ENCODE results near the gene TSNAXIP1.

The TSNAXIP1 gene

GRCh38 chr16:67807148-67807682 lies 526 bp downstream of the TSNAXIP1 start:
- Histone ChIP-seq H3K79me2 (ENCODE audit: control insufficient read depth, insufficient read depth, low read length, unreplicated experiment) (peaks cover 20% of the 10 kb centered on the region), H3K27me3 (ENCODE audit: insufficient read depth, low read length) (no peaks in the 10 kb centered on the region), H2AFZ (ENCODE audit: low read length, unreplicated experiment) (peak overlapping the region; percentile 67), H3K4me3 (ENCODE audit: low read depth, low read length) (peak overlapping the region; percentile 95), H3K4me1 (ENCODE audit: control insufficient read depth, insufficient read depth, low read length, unreplicated experiment) (peaks cover 10% of the 10 kb centered on the region), H3K27ac (ENCODE audit: low read depth, low read length) (no peak overlapping the region), H3K36me3 (ENCODE audit: insufficient read depth, low read length) (peaks cover 8% of the 10 kb centered on the region)

GRCh38 chr16:67811899-67812298 lies 5.2 kb downstream of the TSNAXIP1 start:
- H3K4me3 ChIP-seq (ENCODE audit: low read depth, low read length), result no peak overlapping the region
- H3K27ac ChIP-seq (ENCODE audit: low read depth, low read length), result no peak overlapping the region
- H3K79me2 ChIP-seq (ENCODE audit: control insufficient read depth, insufficient read depth, low read length, unreplicated experiment), result no peaks in the 10 kb centered on the region
- H3K4me1 ChIP-seq (ENCODE audit: control insufficient read depth, insufficient read depth, low read length, unreplicated experiment), result peaks cover 4% of the 10 kb centered on the region
- H3K27me3 ChIP-seq (ENCODE audit: insufficient read depth, low read length), result no peaks in the 10 kb centered on the region
- no peak overlapping the region for H2AFZ ChIP-seq (ENCODE audit: low read length, unreplicated experiment)
- no peaks in the 10 kb centered on the region for H3K36me3 ChIP-seq (ENCODE audit: insufficient read depth, low read length)

DNA sequence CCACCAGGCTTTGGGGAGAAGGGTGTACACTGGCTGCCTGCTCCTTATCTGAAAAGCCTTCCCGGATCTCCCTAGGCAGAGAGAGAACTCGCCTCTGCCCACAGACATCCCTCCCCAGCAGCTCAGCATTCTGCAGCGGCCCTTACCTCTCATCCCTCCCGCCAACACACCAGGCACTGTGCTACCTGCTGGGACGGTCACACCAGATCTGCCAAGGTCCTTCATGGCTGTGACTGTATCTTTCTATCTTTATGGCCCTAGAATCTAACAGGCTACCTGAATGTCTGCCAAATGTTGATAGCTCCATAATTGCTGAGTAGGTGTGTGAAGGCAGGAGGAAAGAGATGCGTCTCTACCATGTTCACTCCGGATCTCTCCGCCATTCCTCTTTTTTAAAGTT lies 7.9 kb downstream of the TSNAXIP1 start:
- Histone ChIP-seq H3K27ac (ENCODE audit: low read depth, low read length) (no peak overlapping the region), H3K79me2 (ENCODE audit: control insufficient read depth, insufficient read depth, low read length, unreplicated experiment) (no peaks in the 10 kb centered on the region), H2AFZ (ENCODE audit: low read length, unreplicated experiment) (no peak overlapping the region), H3K36me3 (ENCODE audit: insufficient read depth, low read length) (no peaks in the 10 kb centered on the region), H3K4me3 (ENCODE audit: low read depth, low read length) (no peak overlapping the region), H3K27me3 (ENCODE audit: insufficient read depth, low read length) (no peaks in the 10 kb centered on the region), H3K4me1 (ENCODE audit: control insufficient read depth, insufficient read depth, low read length, unreplicated experiment) (no peaks in the 10 kb centered on the region)

DNA sequence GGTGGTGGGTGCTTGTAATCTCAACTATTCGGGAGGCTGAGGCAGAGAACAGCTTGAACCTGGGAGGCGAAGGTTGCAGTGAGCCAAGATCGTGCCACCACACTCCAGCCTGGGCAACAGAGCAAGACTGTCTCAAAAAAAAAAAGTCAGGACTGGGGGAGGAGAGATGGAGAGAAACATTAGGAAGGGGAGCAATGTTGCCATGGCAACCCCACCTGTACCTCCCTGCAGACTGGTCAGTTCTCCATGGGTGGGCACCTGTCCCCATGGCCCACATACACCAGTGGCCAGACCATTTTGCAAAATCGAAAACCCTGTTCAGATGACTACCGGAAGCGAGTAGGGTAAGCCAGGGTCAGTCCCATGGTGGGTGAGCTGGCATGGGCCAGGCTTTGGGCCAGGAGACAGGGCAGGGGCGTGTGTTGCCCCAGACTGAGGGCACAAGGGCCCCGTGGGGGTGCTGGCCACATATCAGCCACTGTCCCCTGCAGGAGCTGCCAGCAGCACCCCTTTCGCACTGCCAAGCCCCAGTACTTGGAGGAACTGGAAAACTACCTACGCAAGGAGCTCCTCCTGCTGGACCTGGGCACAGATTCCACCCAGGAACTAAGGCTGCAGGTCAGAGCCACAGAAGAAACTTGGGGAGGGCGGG lies 14.0 kb downstream of the TSNAXIP1 start:
- H3K4me1 ChIP-seq (ENCODE audit: control insufficient read depth, insufficient read depth, low read length, unreplicated experiment), result no peaks in the 10 kb centered on the region
- no peak overlapping the region for H3K27ac ChIP-seq (ENCODE audit: low read depth, low read length)
- no peak overlapping the region for H3K4me3 ChIP-seq (ENCODE audit: low read depth, low read length)
- no peaks in the 10 kb centered on the region for H3K36me3 ChIP-seq (ENCODE audit: insufficient read depth, low read length)
- H2AFZ ChIP-seq (ENCODE audit: low read length, unreplicated experiment), result no peak overlapping the region
- no peaks in the 10 kb centered on the region for H3K79me2 ChIP-seq (ENCODE audit: control insufficient read depth, insufficient read depth, low read length, unreplicated experiment)
- no peaks in the 10 kb centered on the region for H3K27me3 ChIP-seq (ENCODE audit: insufficient read depth, low read length)

DNA sequence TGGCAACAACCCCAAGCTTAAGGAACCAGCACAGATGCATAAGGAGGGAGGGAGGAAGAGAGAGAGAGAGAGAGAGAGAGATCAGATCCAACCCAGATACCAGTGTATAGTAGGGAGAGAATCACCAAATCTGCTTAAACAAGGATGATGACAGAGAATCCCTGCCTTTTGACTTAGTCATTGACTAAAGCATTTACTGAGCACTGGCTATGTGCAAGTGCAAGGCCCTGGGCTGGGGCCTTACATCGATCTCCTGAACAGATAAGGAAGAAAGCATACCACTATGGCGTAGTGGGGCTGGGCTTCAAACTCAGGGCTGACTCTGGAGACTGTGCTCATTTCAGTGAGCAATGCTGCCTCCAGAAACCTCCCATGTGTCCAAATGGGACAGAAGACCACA lies 15.8 kb downstream of the TSNAXIP1 start:
- Histone ChIP-seq H3K79me2 (ENCODE audit: control insufficient read depth, insufficient read depth, low read length, unreplicated experiment) (no peaks in the 10 kb centered on the region), H3K27ac (ENCODE audit: low read depth, low read length) (no peak overlapping the region), H3K36me3 (ENCODE audit: insufficient read depth, low read length) (no peaks in the 10 kb centered on the region), H2AFZ (ENCODE audit: low read length, unreplicated experiment) (no peak overlapping the region), H3K27me3 (ENCODE audit: insufficient read depth, low read length) (no peaks in the 10 kb centered on the region), H3K4me1 (ENCODE audit: control insufficient read depth, insufficient read depth, low read length, unreplicated experiment) (no peaks in the 10 kb centered on the region), H3K4me3 (ENCODE audit: low read depth, low read length) (no peak overlapping the region)

- Histone ChIP-seq H3K27ac (ENCODE audit: low read depth, low read length) (no peak overlapping the region), H3K4me3 (ENCODE audit: low read depth, low read length) (no peak overlapping the region), H3K36me3 (ENCODE audit: insufficient read depth, low read length) (no peaks in the 10 kb centered on the region), H3K79me2 (ENCODE audit: control insufficient read depth, insufficient read depth, low read length, unreplicated experiment) (no peaks in the 10 kb centered on the region), H3K4me1 (ENCODE audit: control insufficient read depth, insufficient read depth, low read length, unreplicated experiment) (no peaks in the 10 kb centered on the region), H2AFZ (ENCODE audit: low read length, unreplicated experiment) (no peak overlapping the region), H3K27me3 (ENCODE audit: insufficient read depth, low read length) (no peaks in the 10 kb centered on the region)
These were observed 18.4 kb downstream of the TSNAXIP1 start for GRCh38 chr16:67825119-67825518.

- no peaks in the 10 kb centered on the region for H3K36me3 ChIP-seq (ENCODE audit: insufficient read depth, low read length)
- no peaks in the 10 kb centered on the region for H3K79me2 ChIP-seq (ENCODE audit: control insufficient read depth, insufficient read depth, low read length, unreplicated experiment)
- H3K27me3 ChIP-seq (ENCODE audit: insufficient read depth, low read length), result no peaks in the 10 kb centered on the region
- H2AFZ ChIP-seq (ENCODE audit: low read length, unreplicated experiment), result no peak overlapping the region
- no peak overlapping the region for H3K27ac ChIP-seq (ENCODE audit: low read depth, low read length)
- no peak overlapping the region for H3K4me3 ChIP-seq (ENCODE audit: low read depth, low read length)
- H3K4me1 ChIP-seq (ENCODE audit: control insufficient read depth, insufficient read depth, low read length, unreplicated experiment), result no peaks in the 10 kb centered on the region
These were observed 19.2 kb downstream of the TSNAXIP1 start for GRCh38 chr16:67825906-67826305.

DNA sequence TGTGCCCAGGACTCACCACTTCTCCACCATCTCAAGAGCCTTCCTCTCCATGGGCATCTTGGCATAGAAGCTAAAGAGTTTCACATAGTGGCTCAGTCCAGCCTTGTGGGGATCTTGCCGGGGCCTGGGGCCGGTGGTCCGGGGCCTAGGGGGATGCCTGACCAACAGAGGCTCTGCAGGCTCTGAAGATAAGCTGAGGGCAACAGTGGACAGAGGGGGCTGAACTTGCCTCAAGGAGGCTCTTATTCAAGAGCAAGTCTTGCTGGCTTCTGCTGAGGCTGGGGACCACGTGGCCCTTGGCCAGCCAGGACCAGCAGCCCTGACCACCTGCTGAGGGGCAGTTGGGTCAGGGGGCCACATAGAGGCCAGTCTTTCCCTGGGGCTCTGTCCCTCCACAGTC lies 22.0 kb downstream of the TSNAXIP1 start:
- Histone ChIP-seq H3K27ac (ENCODE audit: low read depth, low read length) (no peak overlapping the region), H3K79me2 (ENCODE audit: control insufficient read depth, insufficient read depth, low read length, unreplicated experiment) (peaks cover 10% of the 10 kb centered on the region), H3K36me3 (ENCODE audit: insufficient read depth, low read length) (no peaks in the 10 kb centered on the region), H3K4me1 (ENCODE audit: control insufficient read depth, insufficient read depth, low read length, unreplicated experiment) (peaks cover 6% of the 10 kb centered on the region), H3K4me3 (ENCODE audit: low read depth, low read length) (no peak overlapping the region), H3K27me3 (ENCODE audit: insufficient read depth, low read length) (no peaks in the 10 kb centered on the region), H2AFZ (ENCODE audit: low read length, unreplicated experiment) (no peak overlapping the region)

DNA sequence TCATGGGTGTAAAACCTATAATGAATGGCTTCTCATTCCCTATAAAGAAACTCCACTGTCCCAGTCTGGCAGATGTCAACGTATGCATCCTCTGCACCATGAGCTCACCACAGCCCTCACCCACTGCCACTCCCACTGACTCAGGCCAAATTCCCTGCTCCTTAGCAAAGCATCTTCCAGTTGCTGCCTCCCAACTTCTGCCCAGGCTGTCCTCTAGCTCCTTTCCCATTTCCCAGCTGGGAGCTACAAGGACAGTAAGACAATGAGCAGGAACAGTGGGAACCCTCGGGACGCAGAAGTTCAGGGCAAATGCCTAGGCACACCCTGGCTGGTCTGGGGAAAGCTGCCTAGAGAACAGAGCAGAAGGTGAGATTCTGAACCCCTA lies 26.3 kb downstream of the TSNAXIP1 start:
- no peaks in the 10 kb centered on the region for H3K36me3 ChIP-seq (ENCODE audit: insufficient read depth, low read length)
- peak overlapping the region; percentile 11; the same call in 1 of the 2 replicates for H3K27ac ChIP-seq (ENCODE audit: low read depth, low read length)
- H3K27me3 ChIP-seq (ENCODE audit: insufficient read depth, low read length), result no peaks in the 10 kb centered on the region
- peak overlapping the region; percentile 78 for H3K4me3 ChIP-seq (ENCODE audit: low read depth, low read length)
- H3K4me1 ChIP-seq (ENCODE audit: control insufficient read depth, insufficient read depth, low read length, unreplicated experiment), result peaks cover 6% of the 10 kb centered on the region
- peaks cover 10% of the 10 kb centered on the region for H3K79me2 ChIP-seq (ENCODE audit: control insufficient read depth, insufficient read depth, low read length, unreplicated experiment)
- H2AFZ ChIP-seq (ENCODE audit: low read length, unreplicated experiment), result no peak overlapping the region

DNA sequence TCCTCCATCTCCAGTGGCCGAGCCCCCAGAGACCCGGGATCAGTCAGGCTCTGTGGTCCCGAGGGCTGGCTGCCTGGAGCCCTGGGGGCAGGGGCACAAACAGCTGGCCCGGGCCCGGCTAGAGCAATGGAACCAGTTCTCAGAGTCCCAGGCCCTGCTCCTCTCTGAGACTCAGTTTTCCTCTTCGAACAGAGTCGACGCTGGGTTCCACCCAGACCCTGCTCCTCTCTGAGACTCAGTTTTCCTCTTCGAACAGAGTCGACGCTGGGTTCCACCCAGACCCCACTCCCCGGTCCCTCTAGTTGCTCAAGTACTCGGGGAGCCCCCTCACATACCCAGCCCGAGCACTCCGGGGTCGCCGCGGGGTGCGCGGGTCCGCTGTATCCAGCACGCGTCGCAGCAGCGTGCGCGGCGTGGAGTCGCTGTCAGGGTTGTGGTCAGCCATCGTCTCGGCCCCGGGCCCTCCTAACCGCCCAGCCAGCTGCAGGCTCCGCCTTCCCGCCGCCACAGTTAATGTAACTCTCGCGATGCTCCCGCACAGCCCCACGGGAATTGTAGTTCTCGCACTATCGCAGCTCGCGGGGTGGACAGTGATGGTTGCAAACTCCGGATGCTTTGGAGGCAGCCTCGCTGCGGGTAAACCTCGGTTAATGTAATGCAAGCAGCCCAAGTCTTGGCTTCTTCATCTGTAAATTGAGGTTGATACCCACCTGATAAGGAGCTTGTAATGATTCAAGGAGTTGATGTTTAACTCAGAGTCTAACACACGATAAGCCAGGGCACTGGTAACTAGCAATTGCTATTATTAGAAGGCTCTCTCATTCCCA lies 26.9 kb downstream of the TSNAXIP1 start:
- Histone ChIP-seq H3K27ac (ENCODE audit: low read depth, low read length) (peak overlapping the region; percentile 11; the same call in 1 of the 2 replicates), H3K79me2 (ENCODE audit: control insufficient read depth, insufficient read depth, low read length, unreplicated experiment) (peaks cover 10% of the 10 kb centered on the region), H3K27me3 (ENCODE audit: insufficient read depth, low read length) (no peaks in the 10 kb centered on the region), H2AFZ (ENCODE audit: low read length, unreplicated experiment) (peak overlapping the region; percentile 67), H3K4me3 (ENCODE audit: low read depth, low read length) (peak overlapping the region; percentile 78), H3K4me1 (ENCODE audit: control insufficient read depth, insufficient read depth, low read length, unreplicated experiment) (peaks cover 6% of the 10 kb centered on the region), H3K36me3 (ENCODE audit: insufficient read depth, low read length) (no peaks in the 10 kb centered on the region)

DNA sequence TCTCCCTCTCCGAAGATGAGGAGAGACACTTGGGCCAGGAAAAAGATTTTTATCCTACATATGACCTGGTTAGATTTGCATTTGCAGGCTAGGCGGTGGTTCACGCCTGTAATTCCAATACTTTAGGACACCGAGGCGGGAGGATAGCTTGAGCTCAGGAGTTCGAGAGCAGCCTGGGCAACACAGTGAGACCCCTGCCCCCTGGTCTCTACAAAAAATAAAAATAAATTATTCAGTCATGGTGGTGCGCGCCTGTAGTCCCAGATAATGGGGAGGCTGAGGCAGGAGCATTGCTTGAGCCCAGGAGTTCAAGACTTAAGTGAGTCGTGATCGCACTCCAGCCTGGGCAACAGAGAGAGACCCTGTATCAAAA lies 27.5 kb downstream of the TSNAXIP1 start:
- no peaks in the 10 kb centered on the region for H3K36me3 ChIP-seq (ENCODE audit: insufficient read depth, low read length)
- H2AFZ ChIP-seq (ENCODE audit: low read length, unreplicated experiment), result peak overlapping the region; percentile 67
- peaks cover 10% of the 10 kb centered on the region for H3K79me2 ChIP-seq (ENCODE audit: control insufficient read depth, insufficient read depth, low read length, unreplicated experiment)
- H3K4me3 ChIP-seq (ENCODE audit: low read depth, low read length), result peak overlapping the region; percentile 78
- H3K27me3 ChIP-seq (ENCODE audit: insufficient read depth, low read length), result no peaks in the 10 kb centered on the region
- H3K4me1 ChIP-seq (ENCODE audit: control insufficient read depth, insufficient read depth, low read length, unreplicated experiment), result peaks cover 6% of the 10 kb centered on the region
- H3K27ac ChIP-seq (ENCODE audit: low read depth, low read length), result no peak overlapping the region

Data from ACC112 (cell line).